Trophoblast cell (in vitro differentiated cells and primary cell): ENCODE data around the gene NUDT21.

Experiments used
- DNase-seq, 2 donors: peaks; one replicate each; pipeline ENCODE4 v3.0.0-alpha.2; 2016
- H2AFZ ChIP-seq: 2 replicates; pipeline ENCODE4 v1.6.1; 2013; ENCODE audit warnings: low read length, moderate library complexity, mild to moderate bottlenecking; ENCODE audit not compliant: insufficient read depth, poor library complexity
- H2AK5ac ChIP-seq: 2 replicates; pipeline ENCODE4 v1.6.1; 2013; ENCODE audit warnings: mild to moderate bottlenecking, low read length
- H2BK120ac ChIP-seq: 2 replicates; pipeline ENCODE4 v1.6.1; 2013; ENCODE audit warnings: low read length, mild to moderate bottlenecking, moderate library complexity; ENCODE audit not compliant: insufficient read depth, poor library complexity
- H2BK12ac ChIP-seq: 2 replicates; pipeline ENCODE4 v1.6.1; 2013; ENCODE audit warnings: mild to moderate bottlenecking, low read length, moderate library complexity
- H2BK5ac ChIP-seq: 2 replicates; pipeline ENCODE4 v1.6.1; 2013; ENCODE audit warnings: low read length, low read depth, moderate library complexity, mild to moderate bottlenecking; ENCODE audit not compliant: poor library complexity
- H3K14ac ChIP-seq: 2 replicates; pipeline ENCODE4 v1.6.1; 2013; ENCODE audit warnings: mild to moderate bottlenecking, low read length
- H3K18ac ChIP-seq: 2 replicates; pipeline ENCODE4 v1.6.1; 2013; ENCODE audit warnings: mild to moderate bottlenecking, low read length
- H3K23ac ChIP-seq: 2 replicates; pipeline ENCODE4 v1.6.1; 2013; ENCODE audit warnings: low read length
- H3K27ac ChIP-seq: 2 replicates; pipeline ENCODE4 v1.5.1; 2013; ENCODE audit warnings: low read depth, mild to moderate bottlenecking, inconsistent platforms, low read length, moderate library complexity
- H3K27me3 ChIP-seq: 2 replicates; pipeline ENCODE4 v1.6.1; 2013; ENCODE audit warnings: inconsistent platforms, mild to moderate bottlenecking, low read length, moderate library complexity; ENCODE audit not compliant: insufficient read depth
- H3K36me3 ChIP-seq, 2 experiments: 1 replicate in 1 of 2; 2 replicates in 1 of 2; pipeline ENCODE4 v1.6.1; 2013; ENCODE audit warnings: low read length in 2 of 2, mild to moderate bottlenecking in 2 of 2, moderate library complexity in 1 of 2; ENCODE audit not compliant: insufficient read depth in 2 of 2, control insufficient read depth in 1 of 2
- H3K4ac ChIP-seq: 2 replicates; pipeline ENCODE4 v1.6.1; 2013; ENCODE audit warnings: low read depth, mild to moderate bottlenecking, low read length, moderate library complexity
- H3K4me1 ChIP-seq, 2 experiments: 1 replicate in 1 of 2; 2 replicates in 1 of 2; pipeline ENCODE4 v1.6.1; 2013; ENCODE audit warnings: low read length in 2 of 2, mild to moderate bottlenecking in 2 of 2, moderate library complexity in 1 of 2; ENCODE audit not compliant: insufficient read depth in 2 of 2, control insufficient read depth in 1 of 2
- H3K4me2 ChIP-seq: 2 replicates; pipeline ENCODE4 v1.6.1; 2013; ENCODE audit warnings: inconsistent platforms, mild to moderate bottlenecking, low read length, moderate library complexity
- H3K4me3 ChIP-seq: 2 replicates; pipeline ENCODE4 v1.5.1; 2013; ENCODE audit warnings: mild to moderate bottlenecking, low read depth, low read length, inconsistent platforms
- H3K79me1 ChIP-seq: one replicate; pipeline ENCODE4 v1.6.1; 2013; ENCODE audit warnings: low read length
- H3K79me2 ChIP-seq: 2 replicates; pipeline ENCODE4 v1.6.1; 2013; ENCODE audit warnings: low read length, mild to moderate bottlenecking; ENCODE audit not compliant: control insufficient read depth, insufficient read depth, poor library complexity
- H3K9ac ChIP-seq: 2 replicates; pipeline ENCODE4 v1.6.1; 2013; ENCODE audit warnings: mild to moderate bottlenecking, low read length
- H3K9me3 ChIP-seq: 2 replicates; pipeline ENCODE4 v1.6.1; 2013; ENCODE audit warnings: low read depth, mild to moderate bottlenecking, control low read depth, inconsistent platforms, low read length; ENCODE audit not compliant: insufficient read depth
- H4K12ac ChIP-seq: 2 replicates; pipeline ENCODE4 v1.6.1; 2013; ENCODE audit warnings: low read depth, mild to moderate bottlenecking, low read length, moderate library complexity
- H4K8ac ChIP-seq: 2 replicates; pipeline ENCODE4 v1.6.1; 2013; ENCODE audit warnings: low read depth, mild to moderate bottlenecking, low read length, moderate library complexity
- H4K91ac ChIP-seq: one replicate; pipeline ENCODE4 v1.6.1; 2013; ENCODE audit warnings: low read depth, mild to moderate bottlenecking, low read length, moderate library complexity
- WGBS: extraction: QIAGEN DNeasy Blood & Tissue Kit; methylation state at CpG from one replicate; pipeline ENCODE4 v1.1.7; 2013; ENCODE audit warnings: missing lambda C conversion rate; ENCODE audit not compliant: insufficient read length, insufficient coverage; ENCODE audit errors: extremely low coverage; 5-methylcytosine and 5-hydroxymethylcytosine counted together

Gene NUDT21

DNA sequence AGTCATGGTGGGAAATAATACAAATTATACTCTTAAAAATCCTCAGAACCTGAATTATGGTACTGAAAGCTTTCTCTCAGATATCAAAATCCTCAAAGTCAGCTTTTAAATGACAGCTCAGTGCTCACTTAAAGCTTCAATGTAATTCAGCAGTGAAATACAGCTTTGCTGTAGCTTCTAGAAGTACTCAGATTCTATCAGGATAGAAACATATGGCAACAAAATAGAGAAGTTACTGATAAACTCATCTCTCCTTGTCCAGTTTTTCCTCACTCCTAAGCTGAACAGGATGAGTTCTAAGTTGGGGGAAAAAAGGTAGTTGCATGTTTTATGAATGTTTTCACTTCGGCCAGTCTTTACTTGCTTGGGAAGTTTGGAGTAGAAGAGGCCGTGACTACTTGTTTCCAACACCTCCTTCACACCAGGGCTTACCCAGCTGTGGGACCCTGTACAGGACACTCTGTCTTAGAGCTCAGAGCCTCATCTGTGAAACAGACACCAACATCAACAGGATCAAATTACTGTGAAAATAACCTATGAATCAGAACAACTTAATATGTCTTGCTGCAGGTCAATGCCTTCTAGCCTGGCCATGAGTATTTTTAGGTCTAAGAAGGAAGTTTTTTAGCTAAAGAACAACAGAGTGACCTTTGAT is 30.5 kb upstream of the NUDT21 start:
- Histone ChIP-seq H4K91ac (no peak overlapping the region), H3K4me2 (no peak overlapping the region), H3K4me1 (peaks cover 0 to 3% of the 10 kb centered on the region in 2 experiments), H3K9me3 (no peaks in the 10 kb centered on the region), H3K14ac (no peak overlapping the region), H2AFZ (no peak overlapping the region), H3K4me3 (no peak overlapping the region), H3K27me3 (no peaks in the 10 kb centered on the region), H2AK5ac (no peak overlapping the region), H2BK5ac (no peak overlapping the region), H3K4ac (no peak overlapping the region), H3K9ac (no peak overlapping the region), H2BK12ac (no peak overlapping the region), H3K79me1 (no peaks in the 10 kb centered on the region), H4K8ac (no peak overlapping the region), H4K12ac (no peak overlapping the region), H3K23ac (no peak overlapping the region), H3K18ac (no peak overlapping the region), H3K27ac (no peak overlapping the region), H3K36me3 (peaks cover 6 to 15% of the 10 kb centered on the region in 2 experiments), H2BK120ac (no peak overlapping the region), H3K79me2 (no peaks in the 10 kb centered on the region)
- no CpG with 5 or more reads among the region's 2 CpGs for WGBS
- no peak for DNase-seq

DNA sequence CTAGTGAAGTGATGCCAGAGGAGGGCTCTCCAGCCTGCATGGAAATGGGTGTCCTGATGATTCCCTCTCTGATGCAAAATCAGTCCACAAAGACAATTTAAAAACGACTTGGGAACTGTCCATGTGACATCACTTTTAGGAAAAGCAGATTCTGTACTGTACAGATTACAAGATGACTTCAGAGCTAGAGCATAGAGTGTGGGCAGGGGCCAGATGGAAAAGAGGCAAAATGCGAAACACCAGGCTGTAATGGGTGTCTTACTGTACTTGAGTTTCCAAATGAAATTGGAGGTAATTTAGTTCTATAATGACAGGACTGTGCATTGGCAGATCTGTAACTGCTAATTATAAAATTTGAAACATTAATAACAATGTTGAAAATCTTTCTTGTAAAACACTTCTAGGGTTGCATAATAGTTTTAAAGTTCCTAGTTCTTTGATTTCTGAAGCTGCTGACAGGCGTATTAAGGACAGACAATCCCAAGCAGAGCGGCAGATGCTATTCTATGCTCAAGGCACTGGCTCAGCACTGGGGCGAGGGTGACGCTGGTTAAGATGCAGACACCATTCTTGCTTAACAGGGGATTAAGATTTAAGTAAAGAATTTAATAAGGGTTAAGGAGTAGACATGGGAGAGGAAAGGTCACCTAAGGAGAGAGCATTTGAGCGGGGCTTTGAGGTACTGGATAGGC is 29.8 kb upstream of the NUDT21 start:
- Histone ChIP-seq H3K9me3 (no peaks in the 10 kb centered on the region), H4K91ac (no peak overlapping the region), H2BK5ac (no peak overlapping the region)

DNA sequence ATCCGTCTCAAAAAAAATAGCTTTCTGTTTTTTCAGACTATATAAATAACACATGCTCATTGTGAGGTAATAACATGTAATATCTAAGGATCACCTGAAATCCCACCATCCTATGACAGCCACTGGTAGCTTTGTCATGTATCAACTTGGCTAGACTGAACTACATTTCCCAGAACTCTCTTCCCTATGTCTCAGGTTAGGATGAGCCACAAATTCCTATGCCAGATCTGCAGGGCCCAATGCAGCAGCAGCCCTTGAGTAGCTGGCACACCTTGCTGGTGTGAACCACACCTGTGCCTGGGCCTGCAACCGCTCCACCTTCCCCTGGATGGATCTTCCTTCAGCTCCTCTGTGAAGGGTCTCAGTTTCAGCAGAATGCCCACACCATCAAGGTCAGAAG is 28.3 kb upstream of the NUDT21 start:
- Histone ChIP-seq H3K9me3 (no peaks in the 10 kb centered on the region), H2BK5ac (no peak overlapping the region), H3K23ac (no peak overlapping the region), H2AK5ac (no peak overlapping the region), H3K4me1 (peaks cover 0 to 3% of the 10 kb centered on the region in 2 experiments), H4K91ac (no peak overlapping the region), H3K36me3 (peaks cover 7 to 21% of the 10 kb centered on the region in 2 experiments), H3K4ac (no peak overlapping the region), H2AFZ (no peak overlapping the region), H3K9ac (no peak overlapping the region), H3K4me3 (no peak overlapping the region), H2BK12ac (no peak overlapping the region), H3K79me2 (no peaks in the 10 kb centered on the region), H3K79me1 (no peaks in the 10 kb centered on the region), H4K8ac (no peak overlapping the region), H3K4me2 (no peak overlapping the region), H3K18ac (no peak overlapping the region), H3K27me3 (no peaks in the 10 kb centered on the region), H3K27ac (no peak overlapping the region), H4K12ac (no peak overlapping the region), H2BK120ac (no peak overlapping the region), H3K14ac (no peak overlapping the region)
- DNase-seq, result no peak
- no CpG with 5 or more reads among the region's 2 CpGs for WGBS

More for the DNA sequence above, 29.8 kb upstream of the NUDT21 start:
- Histone ChIP-seq H4K8ac (no peak overlapping the region), H2AFZ (no peak overlapping the region), H3K79me2 (no peaks in the 10 kb centered on the region), H3K27ac (no peak overlapping the region), H3K18ac (no peak overlapping the region), H4K12ac (no peak overlapping the region), H3K14ac (no peak overlapping the region), H3K36me3 (peaks cover 7 to 19% of the 10 kb centered on the region in 2 experiments), H3K4ac (no peak overlapping the region), H3K27me3 (no peaks in the 10 kb centered on the region), H3K9ac (no peak overlapping the region), H2BK12ac (no peak overlapping the region), H3K4me2 (no peak overlapping the region), H2AK5ac (no peak overlapping the region), H2BK120ac (no peak overlapping the region), H3K79me1 (no peaks in the 10 kb centered on the region), H3K4me1 (peaks cover 0 to 3% of the 10 kb centered on the region in 2 experiments), H3K23ac (no peak overlapping the region), H3K4me3 (no peak overlapping the region)
- DNase-seq, result no peak
- WGBS, result no CpG with 5 or more reads among the region's 7 CpGs

DNA sequence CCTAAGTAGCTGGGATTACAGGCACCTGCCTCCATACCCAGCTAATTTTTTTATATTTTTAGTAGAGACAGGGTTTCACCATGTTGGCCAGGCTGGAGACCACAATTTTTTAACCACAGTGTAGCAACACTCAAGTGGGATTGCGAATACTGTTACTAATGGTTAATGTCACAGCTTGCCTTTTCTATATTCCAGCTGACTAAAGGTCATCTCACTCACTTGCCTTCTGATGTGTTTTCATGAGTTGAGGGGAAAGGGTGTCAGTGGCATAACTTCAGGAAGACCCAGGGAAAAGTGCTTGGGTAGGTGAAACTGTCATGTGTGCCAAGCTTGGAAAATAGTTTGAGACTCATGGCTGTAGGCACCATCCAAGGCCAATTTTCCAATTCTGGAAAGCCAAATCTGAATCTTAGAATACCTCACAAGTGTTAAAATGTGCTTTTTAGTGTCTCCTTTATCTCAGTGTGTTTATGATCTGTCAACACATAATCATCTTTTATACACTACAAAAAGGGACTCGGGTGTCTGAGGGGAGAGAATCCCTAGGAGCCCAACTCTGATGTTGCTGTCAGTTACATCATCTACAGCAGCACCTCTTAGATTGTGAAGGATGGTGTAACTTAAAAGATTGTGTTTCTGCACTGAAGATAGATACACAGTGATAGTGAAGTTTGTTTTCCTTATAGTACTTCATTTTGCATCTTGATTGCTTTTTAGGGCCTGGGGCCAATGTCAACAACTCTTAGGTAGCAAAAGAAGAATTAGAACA is 27.3 kb upstream of the NUDT21 start:
- peaks cover 10 to 21% of the 10 kb centered on the region in 2 experiments for H3K36me3 ChIP-seq
- no peak overlapping the region for H2BK120ac ChIP-seq
- no peak overlapping the region for H3K14ac ChIP-seq
- no peak overlapping the region for H2BK5ac ChIP-seq
- H3K4me2 ChIP-seq, result no peak overlapping the region
- H3K9ac ChIP-seq, result no peak overlapping the region
- H3K4me3 ChIP-seq, result no peak overlapping the region
- H3K9me3 ChIP-seq, result no peaks in the 10 kb centered on the region
- H3K4ac ChIP-seq, result no peak overlapping the region
- no CpG with 5 or more reads among the region's 2 CpGs for WGBS
- H2BK12ac ChIP-seq, result no peak overlapping the region
- no peak overlapping the region for H4K91ac ChIP-seq
- H3K79me2 ChIP-seq, result no peaks in the 10 kb centered on the region
- H4K8ac ChIP-seq, result no peak overlapping the region
- H3K27me3 ChIP-seq, result no peaks in the 10 kb centered on the region
- no peak overlapping the region for H4K12ac ChIP-seq
- no peak overlapping the region for H3K18ac ChIP-seq
- no peak for DNase-seq
- no peaks in the 10 kb centered on the region for H3K79me1 ChIP-seq
- peaks cover 0 to 3% of the 10 kb centered on the region in 2 experiments for H3K4me1 ChIP-seq
- H3K23ac ChIP-seq, result no peak overlapping the region
- no peak overlapping the region for H2AK5ac ChIP-seq
- H3K27ac ChIP-seq, result no peak overlapping the region
- H2AFZ ChIP-seq, result no peak overlapping the region
